Omental fat pad (tissue), 4 donors: ENCODE data around the gene MINK1. TPM values are rescaled to one million over a fixed set of nuclear protein-coding genes. Genes with fewer than 3 reads are reported as not detected.

Experiments
- ATAC-seq: fragments of 150-250 bp; one replicate; pipeline ENCODE4 v1.9.1; 2016; ENCODE audit warnings: mild to moderate bottlenecking, moderate library complexity; ENCODE audit not compliant: low FRiP score
- DNase-seq: peaks from one replicate; pipeline ENCODE4 v3.0.0-alpha.2; 2019; ENCODE audit warnings: low spot score
- CTCF ChIP-seq, 3 donors: fragments of 450-650 bp; IDR thresholded peaks; one replicate each; pipeline ENCODE4 v1.5.1; 2016 to 2017; ENCODE audit warnings: antibody characterized with exemption in 3 of 3, mild to moderate bottlenecking in 3 of 3, moderate library complexity in 2 of 3
- total RNA-seq, 4 donors: library from RNA; depleted of rRNA; stranded (reverse); fragments of >200 nt; gene quantifications; one replicate each; pipeline ENCODE4 v1.1.0, GENCODE V29; 2016

MINK1 gene
- total RNA-seq, 4 donors from 2014 or later: 24.4 to 57.8 (median 31.9) TPM

DNA sequence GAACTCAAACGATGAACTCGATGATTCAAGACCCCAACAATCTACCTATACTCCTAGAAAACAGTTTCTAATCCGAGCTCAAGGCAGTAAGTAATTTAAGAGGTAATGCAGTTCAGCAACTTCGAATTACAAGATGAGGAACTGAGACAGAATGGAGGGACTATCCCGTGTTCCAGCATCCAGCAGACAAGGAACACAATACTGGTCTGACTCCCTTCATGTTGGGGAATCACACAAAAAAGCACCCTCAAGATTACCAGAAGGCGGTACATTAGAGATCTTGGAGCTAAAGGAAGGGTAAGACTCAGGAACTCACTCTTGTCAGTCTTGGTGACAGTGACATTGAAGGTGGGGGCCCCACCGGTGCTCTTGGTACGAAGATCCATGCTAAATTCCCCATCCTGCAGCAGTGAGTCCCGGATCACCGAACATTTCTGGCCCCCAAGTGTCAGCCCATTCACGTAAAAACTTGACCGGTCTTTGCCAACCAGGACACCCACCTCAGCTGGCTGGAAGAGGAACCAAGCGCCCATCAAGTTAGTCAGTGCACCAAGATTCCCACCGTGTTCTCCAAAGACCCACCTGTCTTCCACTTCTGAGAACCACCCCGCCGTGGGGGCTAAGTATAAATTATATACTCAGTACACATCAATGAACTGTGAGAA lies 113.3 kb downstream of the MINK1 start:
- TF ChIP-seq CTCF (IDR thresholded peaks at IDR 0.05): no peak
- ATAC-seq (no peak), DNase-seq (no peak)

DNA sequence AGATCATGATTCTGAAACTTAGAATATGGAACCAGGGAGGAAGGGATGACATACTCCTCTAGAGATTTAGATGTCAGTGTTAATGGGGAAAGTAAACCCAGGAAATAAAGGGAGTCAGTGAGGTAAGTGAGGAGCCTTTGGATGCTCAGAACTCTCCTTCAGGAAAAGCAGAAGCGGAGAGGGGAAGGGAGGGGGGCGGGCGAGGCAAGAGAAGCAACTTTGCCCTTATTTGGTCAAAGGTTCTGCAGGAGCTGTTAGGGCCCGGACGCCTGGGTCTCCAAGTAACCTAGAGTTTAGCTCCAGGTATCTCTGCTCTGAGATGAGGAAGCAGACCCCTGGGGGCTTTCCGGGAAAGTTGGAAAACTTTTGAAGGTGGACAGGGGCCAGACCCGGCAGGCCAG lies 113.9 kb downstream of the MINK1 start:
- TF ChIP-seq CTCF (IDR thresholded peaks at IDR 0.05): no peak
- ATAC-seq (no peak), DNase-seq (no peak)

Other genes with a start within 250 kb of the MINK1 start
- gene SMTNL2, start 248.8 kb upstream of the MINK1 start, total RNA-seq: 10 to 100 TPM in 2 of 4 donors, 1 to 10 TPM in 2; 2.8 to 14.2 (median 8.4) TPM
- gene ALOX15, start 191.7 kb upstream of the MINK1 start, total RNA-seq: 100 to 1,000 TPM in 2 of 4 donors, 10 to 100 TPM in 1, not detected in 1; 24.4 to 379 (median 119) TPM
- 10 to 100 TPM; 13.1 to 24.4 (median 15.0) TPM for gene PELP1, start 129.2 kb upstream of the MINK1 start, total RNA-seq
- gene ARRB2, start 122.7 kb upstream of the MINK1 start, total RNA-seq: 100 to 1,000 TPM in 1 of 4 donors, 10 to 100 TPM in 3; 43.4 to 111 (median 78.6) TPM
- gene MED11, start 101.9 kb upstream of the MINK1 start, total RNA-seq: 10 to 100 TPM; 21.6 to 27.5 (median 26.7) TPM
- gene ZMYND15, start 93.5 kb upstream of the MINK1 start, total RNA-seq: 1 to 10 TPM in 2 of 4 donors, under 1 TPM in 1, not detected in 1; 0.46 to 4.1 (median 1.9) TPM
- gene CXCL16, start 93.4 kb upstream of the MINK1 start, total RNA-seq: 10 to 100 TPM; 16.6 to 92.1 (median 26.5) TPM
- not detected for gene TM4SF5, start 61.5 kb upstream of the MINK1 start, total RNA-seq
- 10 to 100 TPM in 1 of 4 donors, 1 to 10 TPM in 3; 2.1 to 13.1 (median 8.4) TPM for gene VMO1, start 47.0 kb upstream of the MINK1 start, total RNA-seq
- gene GLTPD2, start 44.4 kb upstream of the MINK1 start, total RNA-seq: not detected
- gene PSMB6, start 37.2 kb upstream of the MINK1 start, total RNA-seq: 100 to 1,000 TPM; 109 to 164 (median 150) TPM
- 10 to 100 TPM; 20.8 to 29.2 (median 24.3) TPM for gene PLD2, start 26.2 kb upstream of the MINK1 start, total RNA-seq
- gene C17orf107, start 66.2 kb downstream of the MINK1 start, total RNA-seq: 1 to 10 TPM in 3 of 4 donors, under 1 TPM in 1; 0.63 to 8.4 (median 3.3) TPM
- 1 to 10 TPM in 3 of 4 donors, under 1 TPM in 1; 0.50 to 3.6 (median 1.5) TPM for gene CHRNE, start 69.8 kb downstream of the MINK1 start, total RNA-seq
- gene GP1BA, start 98.9 kb downstream of the MINK1 start, total RNA-seq: not detected
- gene SLC25A11, start 106.7 kb downstream of the MINK1 start, total RNA-seq: 10 to 100 TPM; 38.9 to 74.2 (median 47.1) TPM
- 10 to 100 TPM; 24.5 to 34.4 (median 32.0) TPM for gene RNF167, start 106.9 kb downstream of the MINK1 start, total RNA-seq
- gene PFN1, start 115.2 kb downstream of the MINK1 start, total RNA-seq: 100 to 1,000 TPM; 444 to 699 (median 616) TPM
- gene ENO3, start 117.8 kb downstream of the MINK1 start, total RNA-seq: 1 to 10 TPM; 2.8 to 5.3 (median 3.3) TPM
- gene SPAG7, start 134.5 kb downstream of the MINK1 start, total RNA-seq: 10 to 100 TPM; 45.3 to 71.0 (median 47.5) TPM
- gene CAMTA2, start 154.3 kb downstream of the MINK1 start, total RNA-seq: 10 to 100 TPM; 11.4 to 27.7 (median 21.4) TPM
- 1 to 10 TPM in 3 of 4 donors, not detected in 1; 1.0 to 1.4 (median 1.3) TPM for gene INCA1, start 164.2 kb downstream of the MINK1 start, total RNA-seq
- 10 to 100 TPM; 64.5 to 92.5 (median 76.4) TPM for gene KIF1C, start 164.6 kb downstream of the MINK1 start, total RNA-seq
- gene SLC52A1, start 202.1 kb downstream of the MINK1 start, total RNA-seq: not detected
- 1 to 10 TPM; 3.1 to 6.6 (median 3.9) TPM for gene ZFP3, start 245.1 kb downstream of the MINK1 start, total RNA-seq